ENCODE results near the gene HS1BP3.
A peak's percentile ranks its signal among the peaks of the same experiment; 100 is the strongest.

Gene HS1BP3

GRCh38 chr2:20599001-20599600 is 51.8 kb downstream of the HS1BP3 start:
- DNase-seq (ENCODE audit: low read depth): no peak

- no peak for DNase-seq (ENCODE audit: low read depth)
Observed at GRCh38 chr2:20597860-20598183, 53.1 kb downstream of the HS1BP3 start.

DNA sequence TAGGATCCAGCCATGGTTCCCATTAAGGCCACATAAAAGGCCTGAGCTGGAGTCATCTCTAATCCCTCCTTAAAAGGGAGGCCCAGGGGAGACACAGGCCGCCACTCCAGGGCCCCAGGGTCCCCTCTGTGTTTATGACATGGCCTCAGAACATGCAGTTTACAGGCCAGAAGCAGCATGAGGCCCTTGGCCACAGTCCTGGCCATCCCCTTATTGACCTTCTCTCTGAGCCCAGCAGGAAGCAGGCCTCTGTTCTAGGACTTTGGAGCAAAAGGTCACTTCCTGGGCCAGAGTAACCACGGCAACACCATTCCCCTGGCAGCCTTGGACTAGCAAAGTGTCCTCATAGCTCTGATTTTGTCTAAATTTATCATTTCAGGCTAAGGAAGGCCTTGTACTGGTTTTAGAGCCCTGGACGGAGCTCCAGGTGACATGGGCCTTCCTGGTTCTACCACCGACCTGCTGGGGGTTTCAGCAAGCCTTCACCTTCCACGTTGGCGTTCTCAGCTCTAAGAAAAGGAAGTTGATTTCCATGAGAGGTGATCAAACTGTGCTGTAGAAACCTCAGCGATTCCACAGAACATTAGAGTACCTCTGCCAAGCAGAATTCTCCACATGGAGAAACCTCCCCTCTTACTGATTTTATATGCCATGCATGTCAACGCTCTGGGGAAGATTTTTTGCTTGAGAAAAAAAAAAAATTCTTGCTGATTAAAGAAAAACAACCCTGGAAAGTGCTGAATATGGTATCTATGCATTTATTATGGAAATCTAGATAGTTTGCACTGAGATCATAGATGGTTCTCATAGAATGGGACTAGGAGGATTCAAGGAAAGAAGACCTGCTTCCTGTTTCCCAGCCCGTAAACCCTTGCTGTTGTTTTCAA is 53.7 kb downstream of the HS1BP3 start:
- no peak for DNase-seq (ENCODE audit: low read depth)

DNA sequence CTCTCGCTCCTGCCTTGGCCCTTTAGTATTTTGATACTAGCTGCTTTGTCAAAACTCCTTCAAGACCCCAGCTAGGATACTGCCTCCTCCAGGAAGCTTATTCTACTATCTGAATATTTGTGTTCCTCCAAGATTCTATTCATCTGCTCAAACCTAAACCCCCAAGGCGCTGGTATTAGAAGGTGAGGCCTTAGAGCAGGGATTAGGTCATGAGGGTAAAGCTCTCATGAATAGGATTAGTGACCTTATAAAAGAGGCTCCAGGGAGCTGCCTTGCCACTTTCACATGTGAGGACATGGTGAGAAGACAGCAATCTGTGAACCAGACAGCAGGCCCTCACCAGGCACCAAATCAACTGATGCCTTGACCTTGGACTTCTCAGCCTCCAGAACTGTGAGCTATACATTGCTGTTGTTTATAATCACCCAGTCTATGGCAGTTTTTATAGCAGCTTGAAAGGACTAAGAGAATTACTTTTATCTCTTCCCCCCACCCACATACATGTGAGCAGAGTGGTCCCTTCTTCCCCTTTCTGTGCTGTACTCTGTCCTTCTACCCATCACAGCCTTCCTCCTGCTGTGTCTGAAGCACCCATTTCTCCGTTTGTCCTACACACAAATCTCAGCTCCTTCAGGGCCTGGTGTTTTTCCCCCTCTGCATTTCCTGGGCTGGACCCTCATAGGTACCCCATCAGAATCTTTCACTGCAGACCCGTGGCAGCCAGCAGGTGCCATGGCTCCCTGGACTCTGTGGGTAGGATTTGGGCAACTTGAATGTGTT is 54.5 kb downstream of the HS1BP3 start:
- no peak for DNase-seq (ENCODE audit: low read depth)

DNA sequence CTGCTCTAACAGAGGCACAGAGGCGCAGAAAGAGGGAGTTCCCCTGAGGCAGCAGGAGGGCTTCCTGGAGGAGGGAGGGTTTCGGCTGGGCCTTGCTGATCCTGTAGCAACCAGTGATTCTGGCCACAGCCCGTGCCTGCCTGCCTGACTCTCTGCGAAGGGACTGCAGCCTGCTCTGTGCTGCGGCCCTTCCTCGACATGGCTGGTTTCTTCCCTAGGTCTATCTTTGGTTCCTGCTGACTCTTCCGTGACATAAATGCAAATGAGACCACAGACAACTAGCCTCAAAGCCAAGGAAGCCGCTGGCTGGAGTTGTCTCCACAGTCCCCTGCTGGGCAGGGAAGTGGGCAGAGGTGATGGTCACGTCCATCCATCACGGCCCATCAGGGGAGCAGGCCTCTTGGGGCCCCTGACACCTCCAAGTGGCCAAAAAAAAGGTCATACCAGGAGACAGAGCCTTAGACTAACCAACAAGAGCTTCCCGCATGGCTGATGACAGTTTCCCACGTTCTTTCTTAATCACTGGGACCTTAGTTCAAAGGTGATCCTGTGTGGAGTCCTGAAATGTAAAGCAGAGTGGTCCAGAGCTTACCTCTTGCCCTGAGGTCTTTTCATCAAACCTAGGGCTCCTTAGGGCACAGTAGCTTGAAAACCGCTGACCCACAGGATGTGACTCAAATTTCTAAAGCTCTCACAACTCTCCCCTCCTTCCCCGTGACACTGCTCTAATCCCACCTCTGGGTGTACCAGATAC is 55.3 kb downstream of the HS1BP3 start:
- DNase-seq (ENCODE audit: low read depth): no peak

DNA sequence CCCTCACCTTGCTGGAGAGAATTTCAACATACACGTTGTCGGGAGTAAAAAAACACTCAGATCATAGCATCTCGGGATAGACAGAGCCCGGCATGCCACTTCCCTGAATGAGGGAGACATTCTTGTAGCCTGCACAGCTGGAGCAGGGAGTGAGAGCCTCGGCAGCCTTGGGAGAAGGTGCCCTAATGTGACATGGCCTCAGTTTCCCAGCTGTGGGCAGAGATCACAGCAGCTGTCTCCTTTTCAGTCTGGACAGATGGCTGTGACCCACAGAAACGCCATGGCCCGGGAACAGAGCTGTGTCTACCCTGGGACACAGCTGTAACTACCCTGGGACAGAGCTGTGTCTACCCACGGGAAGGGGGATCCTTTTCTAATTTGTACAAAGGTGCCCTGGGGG is 55.9 kb downstream of the HS1BP3 start:
- no peak for DNase-seq (ENCODE audit: low read depth)

DNA sequence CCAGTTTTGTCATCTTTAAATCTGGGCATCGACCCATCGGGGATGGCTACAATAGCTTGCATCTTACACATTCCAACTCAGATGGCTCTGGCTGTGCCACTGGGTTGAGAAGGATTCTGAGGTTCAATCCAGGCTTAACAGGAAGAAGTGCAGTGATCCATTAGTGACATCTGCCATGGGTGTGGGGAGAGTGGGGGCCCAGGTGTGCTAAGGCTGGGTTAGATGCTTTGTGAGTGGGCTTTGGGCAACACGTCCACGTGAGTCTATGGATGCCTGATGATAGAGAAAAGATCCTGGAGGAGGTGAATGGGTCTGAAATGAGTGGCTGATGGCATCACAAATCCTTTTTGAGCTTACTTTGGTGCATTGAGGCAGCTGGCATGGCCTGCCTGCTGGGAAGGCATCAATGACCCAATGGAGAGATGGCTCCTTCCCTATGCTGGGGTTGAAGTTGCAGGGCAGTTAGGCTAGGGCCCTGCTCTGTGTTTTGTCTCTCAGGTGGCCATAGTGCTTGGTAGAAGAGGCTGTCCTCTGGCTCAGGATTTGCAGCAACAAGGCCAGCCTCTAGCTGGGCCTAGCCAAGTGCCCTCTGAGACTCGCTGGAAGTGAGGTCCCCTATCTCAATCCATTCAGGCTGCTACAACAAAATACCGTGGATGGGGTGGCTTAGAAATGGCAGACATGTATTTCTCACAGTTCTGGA is 56.7 kb downstream of the HS1BP3 start:
- DNase-seq (ENCODE audit: low read depth): no peak

GRCh38 chr2:20593072-20594034 is 57.5 kb downstream of the HS1BP3 start:
- DNase-seq (ENCODE audit: low read depth): peak; percentile 77

GRCh38 chr2:20592106-20593071 is 58.5 kb downstream of the HS1BP3 start:
- DNase-seq (ENCODE audit: low read depth): no peak

DNA sequence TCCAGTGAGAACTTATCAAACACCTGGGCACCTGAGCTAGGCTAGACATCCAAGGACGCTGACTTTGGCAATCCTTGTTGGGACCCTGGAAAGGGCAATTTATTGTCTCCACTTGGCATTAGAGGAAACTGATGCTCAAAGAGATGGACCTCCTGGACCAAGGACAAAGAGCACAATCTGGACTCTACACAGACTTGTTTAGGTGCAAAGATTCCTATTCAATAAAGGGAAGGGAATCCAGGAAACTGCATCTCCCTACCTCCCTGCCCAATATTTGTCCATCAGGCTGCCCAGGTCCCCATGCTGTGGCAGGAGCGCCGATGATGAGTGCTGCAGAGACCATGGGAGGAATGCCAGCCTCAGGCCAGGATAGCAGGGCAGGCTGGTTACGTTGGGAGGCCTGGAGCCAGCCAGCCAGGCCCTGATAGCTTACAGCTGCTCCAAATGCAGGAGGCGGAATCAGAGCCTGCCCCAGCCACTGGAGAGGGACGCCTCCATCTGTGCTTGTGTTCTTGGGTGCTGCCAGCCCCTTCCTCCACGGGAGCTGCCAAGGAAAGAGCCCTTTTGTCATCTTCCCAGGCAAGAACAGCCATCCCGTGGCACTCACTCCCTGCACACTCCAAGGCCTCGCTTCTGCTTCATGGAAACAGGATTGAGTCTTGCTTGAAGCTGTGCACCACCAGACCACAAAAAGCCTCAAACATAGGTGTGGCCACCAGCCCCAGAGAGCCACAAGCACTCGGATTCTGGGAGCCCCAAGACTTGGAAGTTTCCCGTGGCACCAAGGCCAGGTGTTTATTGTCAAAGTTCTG is 60.0 kb downstream of the HS1BP3 start:
- no peak for DNase-seq (ENCODE audit: low read depth)

- no peak for DNase-seq (ENCODE audit: low read depth)
Observed at GRCh38 chr2:20589975-20590703, 60.8 kb downstream of the HS1BP3 start.

DNA sequence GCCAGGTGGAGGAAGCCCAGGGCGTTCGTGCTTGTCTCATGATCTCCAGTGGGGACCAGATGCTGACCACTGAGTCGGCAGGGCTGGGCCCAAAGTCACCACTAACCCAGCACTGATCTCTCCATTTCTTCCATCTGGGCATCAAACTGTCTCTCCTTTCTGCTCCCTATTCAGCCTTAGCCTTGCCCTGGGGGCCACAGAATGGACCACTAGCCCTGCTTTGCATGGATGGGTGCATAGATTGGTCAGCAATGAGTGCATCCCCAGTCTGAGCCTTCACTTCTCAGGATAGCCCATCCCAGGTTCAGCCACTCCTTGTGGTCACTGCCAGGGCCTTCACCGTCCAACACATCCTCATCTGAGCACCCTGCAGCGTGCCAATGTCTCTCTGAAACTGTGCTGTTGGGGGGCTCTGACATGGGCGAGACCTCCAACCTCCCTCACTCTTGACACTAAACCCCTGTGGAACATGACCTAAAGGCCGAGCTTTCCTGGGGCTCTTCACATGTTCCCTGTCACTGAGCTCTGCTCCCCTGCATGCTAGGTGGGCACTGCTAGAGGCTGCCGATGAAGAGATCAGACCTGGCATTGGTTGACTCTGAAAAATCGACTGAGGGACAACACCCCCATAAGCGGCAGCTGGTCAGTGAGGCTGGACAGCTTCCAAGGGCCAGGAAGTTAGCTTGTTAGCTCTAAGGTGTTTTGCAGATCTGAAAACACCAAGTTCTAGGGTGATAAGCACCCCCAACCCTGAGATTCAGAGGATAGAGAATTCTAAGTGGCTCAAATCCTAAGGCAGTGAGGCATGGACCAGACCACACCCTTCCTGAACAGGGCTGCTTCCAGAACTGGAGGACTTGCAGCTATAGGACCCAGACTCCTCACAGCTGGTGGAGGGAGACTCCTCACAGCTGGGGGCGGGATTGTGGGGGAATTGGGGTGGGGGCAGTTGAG is 61.7 kb downstream of the HS1BP3 start:
- no peak for DNase-seq (ENCODE audit: low read depth)

- no peak for DNase-seq (ENCODE audit: low read depth)
Observed at GRCh38 chr2:20585710-20586594, 64.9 kb downstream of the HS1BP3 start.

- no peak for DNase-seq (ENCODE audit: low read depth)
Observed at GRCh38 chr2:20585359-20585709, 65.6 kb downstream of the HS1BP3 start.
